HFFc6 (cell line): ENCODE results near the gene SLC6A17. TPM values are rescaled to one million over a fixed set of nuclear protein-coding genes. Genes with fewer than 3 reads are reported as not detected.

Experiments
- DNase-seq: peaks from one replicate; pipeline ENCODE4 v3.0.0-alpha.2; 2018
- H3K27ac Mint-ChIP-seq: 2 replicates; pipeline ENCODE4 v1.8.0; 2020; ENCODE audit warnings: mild to moderate bottlenecking, mixed read lengths
- H3K27me3 Mint-ChIP-seq: 2 replicates; pipeline ENCODE4 v1.8.0; 2021; ENCODE audit warnings: mild to moderate bottlenecking, moderate library complexity, mixed read lengths; ENCODE audit not compliant: insufficient read depth
- H3K36me3 Mint-ChIP-seq: 2 replicates; pipeline ENCODE4 v1.8.0; 2021; ENCODE audit warnings: low read depth, mixed read lengths
- H3K4me1 Mint-ChIP-seq: 2 replicates; pipeline ENCODE4 v1.8.0; 2020; ENCODE audit warnings: low read depth, mixed read lengths
- H3K4me3 Mint-ChIP-seq: 2 replicates; pipeline ENCODE4 v1.8.0; 2020; ENCODE audit warnings: mild to moderate bottlenecking, moderate library complexity, mixed read lengths
- H3K9me3 Mint-ChIP-seq: 2 replicates; pipeline ENCODE4 v1.8.0; 2020; ENCODE audit warnings: mild to moderate bottlenecking, mixed read lengths
- CTCF ChIP-seq: fragments of 200-600 bp; sonication (generic); IDR thresholded peaks from 2 replicates; pipeline ENCODE4 v1.5.0; 2021; ENCODE audit warnings: antibody characterized with exemption, mild to moderate bottlenecking
- total RNA-seq, 6 experiments: library from RNA; stranded (reverse); fragmentation: NEBNext Ultra II Directional; extraction: Animal tissue kit (Norgen Biotek cat#: 25700); gene quantifications; 2 replicates in 1 of 6; 3 replicates in 5 of 6; pipeline ENCODE4 v1.2.3, GENCODE V29; 2021

SLC6A17 gene
- total RNA-seq, 6 experiments from 2014 or later, result 1.7 to 5.3 (median 2.0) TPM

- H3K9me3 Mint-ChIP-seq, result no peaks in the 10 kb centered on the region
- peaks cover 10% of the 10 kb centered on the region for H3K36me3 Mint-ChIP-seq
- no peak for TF ChIP-seq CTCF
- no peak for DNase-seq
- no peak overlapping the region for H3K4me3 Mint-ChIP-seq
- peaks cover 5% of the 10 kb centered on the region for H3K27me3 Mint-ChIP-seq
- H3K4me1 Mint-ChIP-seq, result peaks cover 24% of the 10 kb centered on the region
- no peak overlapping the region; the same call in 1 of the 2 replicates for H3K27ac Mint-ChIP-seq
Observed at GRCh38 chr1:110243146-110243545, 92.9 kb downstream of the SLC6A17 start.

GRCh38 chr1:110243574-110243973 is 93.3 kb downstream of the SLC6A17 start:
- Mint-ChIP-seq H3K27ac (no peak overlapping the region; the same call in 1 of the 2 replicates), H3K4me1 (peaks cover 24% of the 10 kb centered on the region), H3K27me3 (peaks cover 5% of the 10 kb centered on the region), H3K4me3 (no peak overlapping the region), H3K9me3 (no peaks in the 10 kb centered on the region), H3K36me3 (peaks cover 8% of the 10 kb centered on the region)
- no peak for DNase-seq
- no peak for TF ChIP-seq CTCF

GRCh38 chr1:110245876-110246620 is 95.8 kb downstream of the SLC6A17 start:
- no peaks in the 10 kb centered on the region for H3K9me3 Mint-ChIP-seq
- no peaks in the 10 kb centered on the region for H3K36me3 Mint-ChIP-seq
- peaks cover 5% of the 10 kb centered on the region for H3K27me3 Mint-ChIP-seq
- DNase-seq, result no peak
- H3K27ac Mint-ChIP-seq, result no peak overlapping the region; the same call in 1 of the 2 replicates
- no peak overlapping the region for H3K4me3 Mint-ChIP-seq
- peaks cover 22% of the 10 kb centered on the region for H3K4me1 Mint-ChIP-seq
- TF ChIP-seq CTCF, result no peak

- Mint-ChIP-seq H3K4me1 (peaks cover 29% of the 10 kb centered on the region), H3K27ac (no peak overlapping the region), H3K4me3 (no peak overlapping the region), H3K36me3 (no peaks in the 10 kb centered on the region), H3K9me3 (no peaks in the 10 kb centered on the region), H3K27me3 (peaks cover 3% of the 10 kb centered on the region)
- no peak for TF ChIP-seq CTCF
- no peak for DNase-seq
Observed at GRCh38 chr1:110248746-110249145, 98.5 kb downstream of the SLC6A17 start.

GRCh38 chr1:110249256-110249655 is 99.0 kb downstream of the SLC6A17 start:
- Mint-ChIP-seq H3K36me3 (no peaks in the 10 kb centered on the region), H3K27ac (no peak overlapping the region), H3K9me3 (no peaks in the 10 kb centered on the region), H3K4me1 (peaks cover 29% of the 10 kb centered on the region), H3K27me3 (peaks cover 3% of the 10 kb centered on the region), H3K4me3 (no peak overlapping the region)
- no peak for DNase-seq
- TF ChIP-seq CTCF, result no peak
